Loucy (cell line): ENCODE results near the gene PARD6G.

Experiments
- H2AFZ ChIP-seq: fragments of 200-600 bp; sonication (generic); 2 replicates; pipeline ENCODE4 v1.6.0; 2016; ENCODE audit warnings: antibody characterized with exemption, mild to moderate bottlenecking, low read length, moderate library complexity
- H3F3A ChIP-seq: fragments of 200-600 bp; 2 replicates; pipeline ENCODE4 v1.6.0; 2016; ENCODE audit warnings: antibody characterized with exemption, low read depth, mild to moderate bottlenecking
- H3K27me3 ChIP-seq: fragments of 200-600 bp; sonication (generic); 2 replicates; pipeline ENCODE4 v1.6.1; 2014; ENCODE audit warnings: low read length, mild to moderate bottlenecking; ENCODE audit not compliant: insufficient read depth, poor library complexity, severe bottlenecking
- H3K36me3 ChIP-seq: fragments of 200-600 bp; sonication (generic); 2 replicates; pipeline ENCODE4 v1.6.1; 2016; ENCODE audit warnings: low read length; ENCODE audit not compliant: insufficient read depth
- H3K4me1 ChIP-seq: fragments of 200-600 bp; sonication (generic); 2 replicates; pipeline ENCODE4 v1.5.1; 2014; ENCODE audit warnings: low read length, mild to moderate bottlenecking; ENCODE audit not compliant: insufficient read depth, poor library complexity, severe bottlenecking
- H3K4me2 ChIP-seq: fragments of 200-600 bp; sonication (generic); 2 replicates; pipeline ENCODE4 v1.6.0; 2014; ENCODE audit warnings: antibody characterized with exemption, low read length, low read depth, mild to moderate bottlenecking; ENCODE audit not compliant: poor library complexity, severe bottlenecking
- H3K4me3 ChIP-seq: fragments of 200-600 bp; sonication (generic); 2 replicates; pipeline ENCODE4 v1.5.1; 2014; ENCODE audit warnings: low read length, mild to moderate bottlenecking, mixed read lengths; ENCODE audit not compliant: poor library complexity, severe bottlenecking
- H3K79me2 ChIP-seq: fragments of 200-600 bp; sonication (generic); 2 replicates; pipeline ENCODE4 v1.6.1; 2014; ENCODE audit warnings: low read length; ENCODE audit not compliant: insufficient read depth
- H3K9ac ChIP-seq: fragments of 200-600 bp; sonication (generic); 2 replicates; pipeline ENCODE4 v1.6.0; 2014; ENCODE audit warnings: mild to moderate bottlenecking, low read depth, low read length, moderate library complexity; ENCODE audit not compliant: poor library complexity, severe bottlenecking
- H3K9me2 ChIP-seq: fragments of 200-600 bp; sonication (generic); replicated peaks from 2 replicates; pipeline ENCODE4 v1.6.1; 2016; ENCODE audit warnings: low read depth, low read length, mixed read lengths
- H3K9me3 ChIP-seq: fragments of 200-600 bp; sonication (generic); 2 replicates; pipeline ENCODE4 v1.6.1; 2014; ENCODE audit warnings: mild to moderate bottlenecking, antibody characterized with exemption, low read length, low read depth; ENCODE audit not compliant: insufficient read depth
- H4K20me1 ChIP-seq: fragments of 200-600 bp; sonication (generic); 2 replicates; pipeline ENCODE4 v1.6.0; 2014; ENCODE audit warnings: antibody characterized with exemption, low read length, mild to moderate bottlenecking; ENCODE audit not compliant: insufficient read depth, poor library complexity, severe bottlenecking
- CTCF ChIP-seq: fragments of 200-600 bp; sonication (generic); conservative IDR thresholded peaks from 2 replicates; pipeline ENCODE4 v1.5.1; 2014; ENCODE audit warnings: mild to moderate bottlenecking, antibody characterized with exemption, low read length
- EZH2phosphoT487 ChIP-seq: fragments of 200-600 bp; IDR thresholded peaks from 2 replicates; pipeline ENCODE4 v1.6.1; 2018; ENCODE audit warnings: antibody characterized with exemption, mild to moderate bottlenecking, moderate library complexity, borderline replicate concordance

Gene PARD6G

DNA sequence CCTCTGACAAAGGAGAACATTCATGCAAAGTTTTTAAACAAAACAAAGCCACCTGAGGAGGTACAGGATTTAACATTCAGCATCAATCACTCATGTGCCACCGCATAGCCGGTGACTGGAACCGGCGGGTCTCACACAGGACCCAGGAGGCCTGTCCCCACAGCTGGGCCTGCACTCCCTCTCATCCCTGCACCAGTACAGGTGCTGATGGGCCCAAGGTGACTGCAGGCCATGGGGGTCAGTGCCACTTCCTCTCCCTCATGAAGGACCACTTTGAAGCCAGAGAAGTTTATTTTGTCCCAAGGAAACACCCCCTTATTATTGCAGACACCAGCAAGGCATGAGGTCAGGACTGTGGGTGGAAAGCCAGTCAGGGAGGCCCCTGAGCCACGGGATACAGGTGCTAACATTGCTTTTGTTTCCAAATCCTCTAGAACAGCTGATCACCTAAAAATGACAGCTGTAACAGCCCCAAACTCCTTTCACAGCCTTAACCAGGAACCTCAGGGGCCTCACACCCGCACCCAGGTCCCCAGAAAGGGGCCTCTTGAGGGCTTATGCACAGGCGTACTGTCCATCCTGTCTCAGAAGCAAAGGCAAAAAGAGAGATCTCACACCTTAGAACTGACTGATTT lies 14.0 kb downstream of the PARD6G start:
- Histone ChIP-seq H3K4me2 (no peak overlapping the region), H2AFZ (no peak overlapping the region), H3K4me3 (no peak overlapping the region), H3K9me3 (peaks cover 17% of the 10 kb centered on the region), H3K4me1 (no peaks in the 10 kb centered on the region), H3K27me3 (no peaks in the 10 kb centered on the region), H3F3A (no peaks in the 10 kb centered on the region), H3K9ac (no peak overlapping the region), H3K9me2 (no peaks in the 10 kb centered on the region), H3K79me2 (no peaks in the 10 kb centered on the region), H4K20me1 (no peaks in the 10 kb centered on the region), H3K36me3 (no peaks in the 10 kb centered on the region)
- TF ChIP-seq EZH2phosphoT487 = no peak
- TF ChIP-seq CTCF = no peak

- Histone ChIP-seq H4K20me1 (no peaks in the 10 kb centered on the region), H3F3A (no peaks in the 10 kb centered on the region), H3K36me3 (no peaks in the 10 kb centered on the region), H3K79me2 (no peaks in the 10 kb centered on the region), H3K9me3 (peaks cover 17% of the 10 kb centered on the region), H2AFZ (no peak overlapping the region), H3K27me3 (no peaks in the 10 kb centered on the region), H3K4me2 (no peak overlapping the region), H3K9me2 (no peaks in the 10 kb centered on the region), H3K9ac (no peak overlapping the region), H3K4me3 (no peak overlapping the region), H3K4me1 (no peaks in the 10 kb centered on the region)
- TF ChIP-seq CTCF (no peak), EZH2phosphoT487 (no peak)
Measured at GRCh38 chr18:80232710-80233109, 14.6 kb downstream of the PARD6G start.

- Histone ChIP-seq H3K4me1 (no peaks in the 10 kb centered on the region), H3K9ac (no peak overlapping the region), H3K9me2 (no peaks in the 10 kb centered on the region), H2AFZ (no peak overlapping the region), H3K79me2 (no peaks in the 10 kb centered on the region), H4K20me1 (no peaks in the 10 kb centered on the region), H3F3A (no peaks in the 10 kb centered on the region), H3K4me2 (no peak overlapping the region), H3K27me3 (no peaks in the 10 kb centered on the region), H3K9me3 (peaks cover 17% of the 10 kb centered on the region), H3K36me3 (no peaks in the 10 kb centered on the region), H3K4me3 (no peak overlapping the region)
- TF ChIP-seq CTCF (no peak), EZH2phosphoT487 (no peak)
Measured at GRCh38 chr18:80232030-80232429, 15.3 kb downstream of the PARD6G start.
